ENCODE measurements around the gene STMND1. TPM values are rescaled to one million over a fixed set of nuclear protein-coding genes. Genes with fewer than 3 reads are reported as not detected.
A peak's percentile ranks its signal among the peaks of the same experiment; 100 is the strongest.

STMND1 gene
- polyA plus RNA-seq (2013, experiment 1 of 2), result 0.13 TPM
- 0.08 TPM for polyA plus RNA-seq (2013, experiment 2 of 2)

DNA sequence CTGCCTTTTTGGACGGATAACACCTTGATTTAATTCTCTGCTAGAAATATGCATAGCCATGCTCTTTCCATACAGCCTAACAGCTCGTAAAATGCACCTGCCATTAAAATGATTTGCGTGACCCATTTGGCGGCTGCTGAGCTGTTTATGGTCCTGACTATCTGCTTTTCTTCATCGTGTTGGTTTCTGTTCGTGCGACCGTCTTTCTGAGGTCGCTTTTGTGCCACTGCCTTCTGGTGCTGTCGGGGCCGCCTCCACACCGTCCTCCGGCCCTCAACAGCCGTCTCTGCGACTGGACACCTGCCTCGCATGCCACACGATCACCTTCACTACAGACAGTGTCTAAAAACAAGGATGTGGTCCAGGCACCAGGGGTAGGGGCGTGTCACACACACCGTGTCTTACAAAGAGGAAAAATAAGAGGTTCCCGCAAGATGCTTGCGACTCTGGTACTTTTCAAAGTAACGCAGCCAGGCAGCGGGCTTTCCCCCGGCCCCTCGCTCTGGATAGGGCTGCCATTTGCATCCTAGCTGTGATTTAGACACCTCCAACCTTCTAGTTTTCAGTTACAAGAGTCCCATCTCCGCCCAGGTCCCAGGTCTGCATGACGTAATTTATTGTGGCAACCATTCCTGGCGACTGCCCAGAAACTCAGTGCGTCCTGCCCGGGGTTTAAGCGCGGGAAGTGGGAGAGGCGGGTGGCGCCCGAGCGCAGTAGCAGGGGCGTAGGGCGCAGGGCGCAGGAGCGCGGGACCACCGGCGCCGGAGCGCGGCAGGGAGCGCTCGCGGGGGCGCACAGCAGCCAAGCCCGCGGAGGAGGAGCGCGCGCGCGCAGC lies at the start of gene STMND1:
Gene STMND1, plus strand, starts transcription at position 629 of the 836 bp plus-strand sequence. CDS start 208 bp downstream, outside the sequence.
- no CpG with 5 or more reads among the region's 57 CpGs for WGBS (ENCODE audit: extremely low coverage, insufficient coverage, low lambda C conversion rate)
- H3K4me3 ChIP-seq (ENCODE audit: low read length), result peak within 1 kb of the TSS; percentile 25
- H3K36me3 ChIP-seq (ENCODE audit: control insufficient read depth, insufficient read depth, low read length), result no peaks in the 10 kb centered on the region
- no peak within 1 kb of the TSS for H2AK5ac ChIP-seq (ENCODE audit: low read length)
- H4K8ac ChIP-seq (ENCODE audit: low read depth, low read length), result no peak within 1 kb of the TSS
- peaks cover 11% of the 10 kb centered on the region for H3K27me3 ChIP-seq (ENCODE audit: insufficient read depth, low read length, poor library complexity)
- H3K9ac ChIP-seq (ENCODE audit: low read length), result peak within 1 kb of the TSS; percentile 32
- H3K4ac ChIP-seq (ENCODE audit: low read depth, low read length), result no peak within 1 kb of the TSS
- no peak within 1 kb of the TSS for H3K18ac ChIP-seq (ENCODE audit: low read length)
- no peak within 1 kb of the TSS for H2BK5ac ChIP-seq (ENCODE audit: low read length)
- DNase-seq, result peak; percentile 72
- peak within 1 kb of the TSS; percentile 24 for H3K23ac ChIP-seq (ENCODE audit: low read length)
- H3K79me1 ChIP-seq (ENCODE audit: low read length), result no peaks in the 10 kb centered on the region
- H3K79me2 ChIP-seq (ENCODE audit: control insufficient read depth, insufficient read depth, low read length), result no peaks in the 10 kb centered on the region
- H4K5ac ChIP-seq (ENCODE audit: low read length), result no peak within 1 kb of the TSS
- H3K27ac ChIP-seq (ENCODE audit: low read depth, low read length), result no peak within 1 kb of the TSS
- no peak within 1 kb of the TSS for H2BK15ac ChIP-seq (replicated peaks; ENCODE audit: low read depth)
- H2BK120ac ChIP-seq (ENCODE audit: low read depth, low read length), result no peak within 1 kb of the TSS
- H3K4me1 ChIP-seq (ENCODE audit: control insufficient read depth, low read depth, low read length), result no peaks in the 10 kb centered on the region
- peak within 1 kb of the TSS; percentile 73 for H3K56ac ChIP-seq (ENCODE audit: low read length)
- H3K4me2 ChIP-seq (ENCODE audit: low read length), result peak within 1 kb of the TSS; percentile 61

DNA sequence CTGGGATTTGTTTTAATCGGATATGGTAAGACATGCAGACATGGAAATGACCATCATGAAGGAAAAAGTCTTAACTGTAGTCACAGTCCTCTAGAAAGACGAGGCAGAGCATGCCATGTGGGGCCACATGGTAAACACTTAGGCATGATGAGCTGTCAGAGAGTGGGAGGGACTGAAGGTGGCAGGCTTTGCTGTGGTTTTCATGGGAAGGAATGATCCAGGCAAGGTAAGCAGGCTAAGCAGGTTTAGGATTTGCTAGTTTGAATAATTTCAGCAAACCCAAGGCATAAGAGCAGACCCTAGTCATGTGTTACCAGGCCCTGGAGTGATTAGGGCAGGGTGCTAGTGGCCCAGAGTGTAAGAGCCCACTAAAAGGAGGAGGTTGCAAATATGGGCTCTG lies 47.2 kb upstream of the STMND1 start:
- Histone ChIP-seq H2BK120ac (ENCODE audit: low read depth, low read length) (no peak overlapping the region), H3K4me1 (ENCODE audit: control insufficient read depth, low read depth, low read length) (no peaks in the 10 kb centered on the region), H4K8ac (ENCODE audit: low read depth, low read length) (no peak overlapping the region), H3K79me1 (ENCODE audit: low read length) (no peaks in the 10 kb centered on the region), H3K56ac (ENCODE audit: low read length) (no peak overlapping the region), H3K79me2 (ENCODE audit: control insufficient read depth, insufficient read depth, low read length) (no peaks in the 10 kb centered on the region), H3K27me3 (ENCODE audit: insufficient read depth, low read length, poor library complexity) (no peaks in the 10 kb centered on the region), H3K4me3 (ENCODE audit: low read length) (no peak overlapping the region), H2BK15ac (replicated peaks; ENCODE audit: low read depth) (no peak overlapping the region), H3K23ac (ENCODE audit: low read length) (no peak overlapping the region), H3K4ac (ENCODE audit: low read depth, low read length) (no peak overlapping the region), H4K5ac (ENCODE audit: low read length) (no peak overlapping the region), H3K36me3 (ENCODE audit: control insufficient read depth, insufficient read depth, low read length) (no peaks in the 10 kb centered on the region), H2BK5ac (ENCODE audit: low read length) (no peak overlapping the region), H3K27ac (ENCODE audit: low read depth, low read length) (no peak overlapping the region), H3K18ac (ENCODE audit: low read length) (no peak overlapping the region), H2AK5ac (ENCODE audit: low read length) (no peak overlapping the region), H3K9ac (ENCODE audit: low read length) (no peak overlapping the region), H3K4me2 (ENCODE audit: low read length) (no peak overlapping the region)
- no peak for DNase-seq
- WGBS (ENCODE audit: extremely low coverage, insufficient coverage, low lambda C conversion rate), result no CpG with 5 or more reads among the region's 2 CpGs

DNA sequence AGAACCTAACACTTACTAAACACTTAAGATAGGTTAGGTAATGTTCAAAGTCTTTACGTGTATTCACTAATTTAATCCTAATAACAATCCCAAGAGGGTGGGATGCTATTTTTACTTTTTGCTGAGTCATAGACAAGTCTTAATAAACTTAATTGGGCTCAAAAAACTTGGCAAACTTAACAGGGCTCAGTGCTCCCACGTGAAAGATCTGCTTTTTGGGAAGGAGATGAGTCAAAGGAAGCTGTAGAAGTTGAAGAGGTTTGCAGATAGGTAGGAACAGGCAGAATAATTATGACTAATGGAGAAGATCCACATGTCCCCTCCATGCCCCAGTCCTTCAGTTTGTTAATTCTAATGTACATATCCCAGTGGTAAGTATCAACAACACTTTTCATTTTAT lies 44.5 kb upstream of the STMND1 start:
- Histone ChIP-seq H3K4ac (ENCODE audit: low read depth, low read length) (no peak overlapping the region), H3K36me3 (ENCODE audit: control insufficient read depth, insufficient read depth, low read length) (no peaks in the 10 kb centered on the region), H2BK120ac (ENCODE audit: low read depth, low read length) (no peak overlapping the region), H3K4me1 (ENCODE audit: control insufficient read depth, low read depth, low read length) (no peaks in the 10 kb centered on the region), H4K8ac (ENCODE audit: low read depth, low read length) (no peak overlapping the region), H2AK5ac (ENCODE audit: low read length) (no peak overlapping the region), H3K18ac (ENCODE audit: low read length) (no peak overlapping the region), H3K27ac (ENCODE audit: low read depth, low read length) (no peak overlapping the region), H3K79me2 (ENCODE audit: control insufficient read depth, insufficient read depth, low read length) (no peaks in the 10 kb centered on the region), H3K79me1 (ENCODE audit: low read length) (no peaks in the 10 kb centered on the region), H3K56ac (ENCODE audit: low read length) (no peak overlapping the region), H3K23ac (ENCODE audit: low read length) (no peak overlapping the region), H4K5ac (ENCODE audit: low read length) (no peak overlapping the region), H2BK15ac (replicated peaks; ENCODE audit: low read depth) (no peak overlapping the region), H3K4me3 (ENCODE audit: low read length) (no peak overlapping the region), H3K4me2 (ENCODE audit: low read length) (no peak overlapping the region), H3K27me3 (ENCODE audit: insufficient read depth, low read length, poor library complexity) (no peaks in the 10 kb centered on the region), H2BK5ac (ENCODE audit: low read length) (no peak overlapping the region), H3K9ac (ENCODE audit: low read length) (no peak overlapping the region)
- no CpG with 5 or more reads among the region's 2 CpGs for WGBS (ENCODE audit: extremely low coverage, insufficient coverage, low lambda C conversion rate)
- no peak for DNase-seq

DNA sequence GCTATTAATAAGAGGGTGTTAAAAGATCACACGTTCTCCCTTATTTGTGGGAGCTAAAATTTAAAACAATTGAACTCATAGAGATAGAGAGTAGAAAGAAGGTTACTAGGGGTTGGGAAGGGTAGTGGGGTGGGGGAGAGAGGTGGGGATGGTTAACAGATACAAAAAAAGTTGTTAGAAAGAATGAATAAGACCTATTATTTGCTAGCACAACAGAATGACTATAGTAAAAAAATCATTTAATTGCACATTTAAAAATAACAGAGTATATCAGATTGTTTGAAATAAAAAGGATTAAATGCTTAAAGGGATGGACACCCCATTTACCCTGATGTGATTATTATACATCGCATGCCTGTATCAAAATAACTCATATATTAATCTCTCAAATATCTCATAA lies 43.3 kb upstream of the STMND1 start:
- Histone ChIP-seq H3K23ac (ENCODE audit: low read length) (no peak overlapping the region), H3K56ac (ENCODE audit: low read length) (no peak overlapping the region), H3K79me1 (ENCODE audit: low read length) (no peaks in the 10 kb centered on the region), H4K5ac (ENCODE audit: low read length) (no peak overlapping the region), H3K4me2 (ENCODE audit: low read length) (no peak overlapping the region), H3K18ac (ENCODE audit: low read length) (no peak overlapping the region), H3K27ac (ENCODE audit: low read depth, low read length) (no peak overlapping the region), H4K8ac (ENCODE audit: low read depth, low read length) (no peak overlapping the region), H2AK5ac (ENCODE audit: low read length) (no peak overlapping the region), H2BK5ac (ENCODE audit: low read length) (no peak overlapping the region), H2BK120ac (ENCODE audit: low read depth, low read length) (no peak overlapping the region), H2BK15ac (replicated peaks; ENCODE audit: low read depth) (no peak overlapping the region), H3K27me3 (ENCODE audit: insufficient read depth, low read length, poor library complexity) (no peaks in the 10 kb centered on the region), H3K79me2 (ENCODE audit: control insufficient read depth, insufficient read depth, low read length) (no peaks in the 10 kb centered on the region), H3K9ac (ENCODE audit: low read length) (no peak overlapping the region), H3K4me1 (ENCODE audit: control insufficient read depth, low read depth, low read length) (no peaks in the 10 kb centered on the region), H3K4me3 (ENCODE audit: low read length) (no peak overlapping the region), H3K36me3 (ENCODE audit: control insufficient read depth, insufficient read depth, low read length) (no peaks in the 10 kb centered on the region), H3K4ac (ENCODE audit: low read depth, low read length) (no peak overlapping the region)
- DNase-seq, result no peak
- WGBS (ENCODE audit: extremely low coverage, insufficient coverage, low lambda C conversion rate), result 100% methylated on average over 1 of the region's 2 CpGs

DNA sequence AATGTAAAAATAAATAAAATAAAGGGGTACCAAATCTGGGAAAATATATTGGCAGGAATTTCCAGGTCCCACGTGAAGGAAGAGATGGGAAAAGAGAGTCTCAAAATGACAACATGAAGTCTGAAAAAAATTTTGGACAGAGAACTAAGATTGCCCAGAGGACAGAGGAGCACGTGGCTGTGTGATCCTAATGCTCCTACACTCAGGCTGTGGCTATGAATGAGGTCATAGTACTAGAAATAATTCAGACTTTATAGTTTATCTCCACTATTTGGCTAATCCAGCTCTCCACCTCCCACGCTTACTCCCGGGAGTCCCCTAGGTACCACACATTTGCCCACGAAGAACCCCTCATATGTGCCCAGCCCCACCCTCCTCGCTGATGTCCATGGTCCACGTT lies 42.8 kb upstream of the STMND1 start:
- Histone ChIP-seq H3K4ac (ENCODE audit: low read depth, low read length) (no peak overlapping the region), H2BK5ac (ENCODE audit: low read length) (no peak overlapping the region), H3K27ac (ENCODE audit: low read depth, low read length) (no peak overlapping the region), H3K79me2 (ENCODE audit: control insufficient read depth, insufficient read depth, low read length) (no peaks in the 10 kb centered on the region), H3K23ac (ENCODE audit: low read length) (no peak overlapping the region), H4K8ac (ENCODE audit: low read depth, low read length) (no peak overlapping the region), H2BK15ac (replicated peaks; ENCODE audit: low read depth) (no peak overlapping the region), H2BK120ac (ENCODE audit: low read depth, low read length) (no peak overlapping the region), H3K27me3 (ENCODE audit: insufficient read depth, low read length, poor library complexity) (no peaks in the 10 kb centered on the region), H3K4me1 (ENCODE audit: control insufficient read depth, low read depth, low read length) (no peaks in the 10 kb centered on the region), H4K5ac (ENCODE audit: low read length) (no peak overlapping the region), H3K4me3 (ENCODE audit: low read length) (no peak overlapping the region), H3K4me2 (ENCODE audit: low read length) (no peak overlapping the region), H3K9ac (ENCODE audit: low read length) (no peak overlapping the region), H3K36me3 (ENCODE audit: control insufficient read depth, insufficient read depth, low read length) (no peaks in the 10 kb centered on the region), H3K56ac (ENCODE audit: low read length) (no peak overlapping the region), H3K79me1 (ENCODE audit: low read length) (no peaks in the 10 kb centered on the region), H2AK5ac (ENCODE audit: low read length) (no peak overlapping the region), H3K18ac (ENCODE audit: low read length) (no peak overlapping the region)
- no CpG with 5 or more reads among the region's 7 CpGs for WGBS (ENCODE audit: extremely low coverage, insufficient coverage, low lambda C conversion rate)
- DNase-seq, result no peak

Data from mesendoderm (in vitro differentiated cells).